ENCODE measurements around the gene CHCHD5. TPM values are rescaled to one million over a fixed set of nuclear protein-coding genes. Genes with fewer than 3 reads are reported as not detected.

Gene CHCHD5
- total RNA-seq, 1 donor from 2014 or later, result 22.7 TPM

- peak; percentile 19 for DNase-seq (ENCODE audit: low spot score)
- TF ChIP-seq CTCF (IDR thresholded peaks at IDR 0.05), result no peak
- Mint-ChIP-seq H3K27ac (ENCODE audit: unreplicated experiment) (no peak overlapping the region), H3K9me3 (ENCODE audit: low read depth) (no peaks in the 10 kb centered on the region), H3K27me3 (ENCODE audit: low read depth) (no peaks in the 10 kb centered on the region), H3K4me1 (ENCODE audit: low read depth) (peaks cover 17% of the 10 kb centered on the region), H3K36me3 (ENCODE audit: low read depth) (no peaks in the 10 kb centered on the region), H3K4me3 (ENCODE audit: unreplicated experiment) (no peak overlapping the region)
Observed at GRCh38 chr2:112601754-112602153, 17.3 kb downstream of the CHCHD5 start.

- Mint-ChIP-seq H3K4me1 (ENCODE audit: low read depth) (peaks cover 17% of the 10 kb centered on the region), H3K36me3 (ENCODE audit: low read depth) (no peaks in the 10 kb centered on the region), H3K27ac (ENCODE audit: unreplicated experiment) (no peak overlapping the region), H3K9me3 (ENCODE audit: low read depth) (no peaks in the 10 kb centered on the region), H3K27me3 (ENCODE audit: low read depth) (no peaks in the 10 kb centered on the region), H3K4me3 (ENCODE audit: unreplicated experiment) (no peak overlapping the region)
- no peak for DNase-seq (ENCODE audit: low spot score)
- no peak for TF ChIP-seq CTCF (IDR thresholded peaks at IDR 0.05)
Observed at GRCh38 chr2:112602917-112603316, 18.5 kb downstream of the CHCHD5 start.

DNA sequence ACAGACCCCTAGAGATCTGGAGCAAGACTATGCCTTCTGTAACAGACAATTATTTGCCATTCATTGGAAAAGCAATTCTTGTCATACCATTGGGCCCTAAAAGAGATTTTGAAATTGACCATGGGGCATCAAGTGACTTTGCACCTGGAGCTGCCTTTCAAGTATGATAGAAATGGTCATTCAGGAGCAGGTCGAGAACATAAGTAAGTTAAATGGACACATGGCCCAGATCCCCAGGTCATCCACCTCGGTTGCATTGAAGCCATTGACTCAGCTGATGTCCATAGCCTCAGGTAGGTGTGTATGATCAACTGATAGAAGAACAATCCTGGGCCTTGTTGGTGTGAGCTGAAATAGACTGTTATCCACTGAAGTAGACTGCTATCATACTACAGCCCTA lies 19.3 kb downstream of the CHCHD5 start:
- DNase-seq (ENCODE audit: low spot score), result no peak
- no peaks in the 10 kb centered on the region for H3K27me3 Mint-ChIP-seq (ENCODE audit: low read depth)
- no peak overlapping the region for H3K27ac Mint-ChIP-seq (ENCODE audit: unreplicated experiment)
- no peaks in the 10 kb centered on the region for H3K36me3 Mint-ChIP-seq (ENCODE audit: low read depth)
- H3K9me3 Mint-ChIP-seq (ENCODE audit: low read depth), result no peaks in the 10 kb centered on the region
- H3K4me3 Mint-ChIP-seq (ENCODE audit: unreplicated experiment), result no peak overlapping the region
- H3K4me1 Mint-ChIP-seq (ENCODE audit: low read depth), result peaks cover 17% of the 10 kb centered on the region
- no peak for TF ChIP-seq CTCF (IDR thresholded peaks at IDR 0.05)

- peaks cover 14% of the 10 kb centered on the region for H3K4me1 Mint-ChIP-seq (ENCODE audit: low read depth)
- H3K9me3 Mint-ChIP-seq (ENCODE audit: low read depth), result peaks cover 7% of the 10 kb centered on the region
- no peak overlapping the region for H3K27ac Mint-ChIP-seq (ENCODE audit: unreplicated experiment)
- peaks cover 1% of the 10 kb centered on the region for H3K36me3 Mint-ChIP-seq (ENCODE audit: low read depth)
- no peak for DNase-seq (ENCODE audit: low spot score)
- H3K4me3 Mint-ChIP-seq (ENCODE audit: unreplicated experiment), result no peak overlapping the region
- no peaks in the 10 kb centered on the region for H3K27me3 Mint-ChIP-seq (ENCODE audit: low read depth)
- no peak for TF ChIP-seq CTCF (IDR thresholded peaks at IDR 0.05)
Observed at GRCh38 chr2:112604952-112605351, 20.5 kb downstream of the CHCHD5 start.

- Mint-ChIP-seq H3K27me3 (ENCODE audit: low read depth) (no peaks in the 10 kb centered on the region), H3K4me3 (ENCODE audit: unreplicated experiment) (no peak overlapping the region), H3K36me3 (ENCODE audit: low read depth) (peaks cover 4% of the 10 kb centered on the region), H3K4me1 (ENCODE audit: low read depth) (peaks cover 4% of the 10 kb centered on the region), H3K27ac (ENCODE audit: unreplicated experiment) (no peak overlapping the region), H3K9me3 (ENCODE audit: low read depth) (peaks cover 11% of the 10 kb centered on the region)
- no peak for TF ChIP-seq CTCF (IDR thresholded peaks at IDR 0.05)
- peak; percentile 29 for DNase-seq (ENCODE audit: low spot score)
Observed at GRCh38 chr2:112605926-112606325, 21.5 kb downstream of the CHCHD5 start.

All from chondrocyte (in vitro differentiated cells).